NCI-H128 (cell line): ENCODE results near the gene DUSP7.
"Not testable (repeated sequence)": the region's sequence is repeated elsewhere in the genome, so short reads cannot be mapped to it uniquely, and the experiment has no call there.

ENCODE experiments used
- DNase-seq: peaks from one replicate; lab custom pipeline; 2025; ENCODE audit not compliant: unreplicated experiment; lab: John Stamatoyannopoulos, UW

Gene DUSP7

GRCh38 chr3:52049503-52049902, 6.9 kb downstream of the DUSP7 start:
- no peak for DNase-seq

- no peak for DNase-seq
Measured at GRCh38 chr3:52047295-52047960, 8.9 kb downstream of the DUSP7 start.

GRCh38 chr3:52046902-52047239, 9.5 kb downstream of the DUSP7 start:
- no peak for DNase-seq

GRCh38 chr3:52046186-52046901, 10.0 kb downstream of the DUSP7 start:
- DNase-seq: no peak

- no peak for DNase-seq
Measured at GRCh38 chr3:52044869-52045619, 11.3 kb downstream of the DUSP7 start.

- DNase-seq: no peak
Measured at GRCh38 chr3:52043750-52044149, 12.6 kb downstream of the DUSP7 start.

- not testable (repeated sequence) for DNase-seq
Measured at GRCh38 chr3:52043039-52043438, 13.3 kb downstream of the DUSP7 start.

GRCh38 chr3:52041118-52041731, 15.1 kb downstream of the DUSP7 start:
- no peak for DNase-seq

- no peak for DNase-seq
Measured at GRCh38 chr3:52040600-52040999, 15.8 kb downstream of the DUSP7 start.

GRCh38 chr3:52039846-52040245, 16.5 kb downstream of the DUSP7 start:
- no peak for DNase-seq

- DNase-seq: no peak
Measured at GRCh38 chr3:52039426-52039825, 16.9 kb downstream of the DUSP7 start.

- DNase-seq: no peak
Measured at GRCh38 chr3:52038227-52038626, 18.1 kb downstream of the DUSP7 start.

GRCh38 chr3:52037291-52037690, 19.1 kb downstream of the DUSP7 start:
- no peak for DNase-seq

GRCh38 chr3:52036829-52037228, 19.5 kb downstream of the DUSP7 start:
- DNase-seq: no peak

GRCh38 chr3:52036222-52036694, 20.1 kb downstream of the DUSP7 start:
- DNase-seq: no peak

GRCh38 chr3:52034651-52035050, 21.7 kb downstream of the DUSP7 start:
- no peak for DNase-seq

GRCh38 chr3:52034212-52034611, 22.2 kb downstream of the DUSP7 start:
- DNase-seq: no peak

GRCh38 chr3:52033748-52034147, 22.6 kb downstream of the DUSP7 start:
- not testable (repeated sequence) for DNase-seq

- DNase-seq: no peak
Measured at GRCh38 chr3:52032702-52033408, 23.5 kb downstream of the DUSP7 start.

GRCh38 chr3:52031896-52032295, 24.5 kb downstream of the DUSP7 start:
- DNase-seq: no peak
